HG02610 (cell line): ENCODE data around the gene SIPA1L3.

Experiments used
- ATAC-seq: cut with Tn5 transposase; IDR thresholded peaks from one replicate; pipeline ENCODE4 v1.9.1; 2021; ENCODE audit warnings: mild to moderate bottlenecking, moderate library complexity; ENCODE audit not compliant: unreplicated experiment

Gene SIPA1L3

GRCh38 chr19:38036707-38037611 is 130.0 kb downstream of the SIPA1L3 start:
- ATAC-seq, result no peak

DNA sequence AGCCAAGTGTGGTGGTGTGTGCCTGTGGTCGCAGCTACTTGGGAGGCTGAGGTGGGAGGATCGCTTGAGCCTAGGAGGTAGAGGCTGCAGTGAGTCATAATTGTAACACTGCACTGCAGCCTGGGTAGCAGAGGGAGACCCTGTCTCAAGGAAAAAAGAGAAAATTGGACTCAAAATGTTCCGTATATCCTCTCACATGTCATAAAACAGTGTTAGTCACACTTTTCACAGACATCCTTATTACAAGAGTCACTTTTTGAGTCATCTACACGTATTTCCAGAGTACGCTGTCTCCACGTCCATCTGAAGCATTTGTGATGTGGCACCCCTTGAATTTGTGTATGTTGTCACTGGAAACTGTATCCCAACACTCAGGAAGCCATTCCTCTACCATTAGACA is 133.0 kb downstream of the SIPA1L3 start:
- ATAC-seq, result no peak

DNA sequence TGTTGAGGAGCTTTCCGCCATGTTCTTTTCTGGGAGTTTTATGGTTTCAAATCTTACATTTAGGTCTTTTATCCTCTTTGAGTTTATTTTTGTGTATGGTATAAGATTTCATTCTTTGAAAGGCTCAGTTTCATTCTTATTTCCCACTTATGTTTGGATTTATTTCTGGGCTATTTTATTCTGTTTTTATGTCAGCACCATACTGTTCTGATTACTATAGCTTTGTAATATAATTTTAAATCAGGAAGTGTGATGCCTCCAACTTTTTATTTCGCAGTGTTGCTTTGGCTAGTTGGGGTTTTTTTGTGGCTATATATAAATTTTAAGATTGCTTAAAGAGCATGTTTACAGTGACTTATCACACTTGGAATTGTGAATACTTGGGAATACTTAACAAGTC is 135.1 kb downstream of the SIPA1L3 start:
- no peak for ATAC-seq

GRCh38 chr19:38043649-38044144 is 136.7 kb downstream of the SIPA1L3 start:
- ATAC-seq, result no peak

- no peak for ATAC-seq
Measured at GRCh38 chr19:38044267-38045111, 137.5 kb downstream of the SIPA1L3 start.

GRCh38 chr19:38045554-38046253 is 138.7 kb downstream of the SIPA1L3 start:
- ATAC-seq, result no peak

DNA sequence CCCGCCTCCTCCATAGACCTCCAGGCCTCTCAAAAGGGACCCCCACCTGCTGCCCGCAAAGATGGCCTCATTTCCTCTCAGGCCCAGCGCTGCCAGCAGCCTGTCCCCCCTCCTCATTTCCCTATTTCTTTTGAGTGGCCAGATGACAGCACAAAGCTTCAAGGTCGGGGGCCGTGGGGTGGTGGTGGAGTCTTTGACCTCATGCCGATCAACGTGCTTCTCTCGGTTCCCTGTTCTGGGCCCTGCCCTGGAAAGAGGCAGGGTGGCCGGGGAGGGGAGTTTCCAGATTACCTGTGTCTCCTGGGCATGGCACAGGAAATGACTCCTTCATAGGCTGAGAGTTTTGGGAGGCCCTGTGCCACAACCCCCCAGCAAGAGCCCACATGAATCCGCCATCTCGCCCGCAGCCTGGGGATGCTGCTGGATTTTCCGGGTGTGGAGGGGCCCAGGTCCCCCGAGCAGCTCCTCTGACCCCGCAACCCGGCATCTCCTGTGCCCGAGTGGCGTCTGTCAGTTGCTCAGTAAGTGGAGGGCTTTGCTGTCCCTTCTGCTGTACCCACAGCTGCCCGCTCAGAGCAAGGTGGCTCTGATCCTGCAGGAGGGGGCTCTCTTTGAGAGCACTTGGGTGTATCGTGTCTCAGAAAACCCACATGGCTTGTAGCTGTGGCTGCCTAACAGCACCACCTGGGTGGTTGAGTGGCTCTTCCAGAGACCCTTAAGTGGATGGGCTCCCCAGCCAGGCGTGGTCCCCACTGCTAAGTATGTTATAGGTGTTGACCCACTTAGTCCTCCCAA is 139.4 kb downstream of the SIPA1L3 start:
- ATAC-seq, result no peak

DNA sequence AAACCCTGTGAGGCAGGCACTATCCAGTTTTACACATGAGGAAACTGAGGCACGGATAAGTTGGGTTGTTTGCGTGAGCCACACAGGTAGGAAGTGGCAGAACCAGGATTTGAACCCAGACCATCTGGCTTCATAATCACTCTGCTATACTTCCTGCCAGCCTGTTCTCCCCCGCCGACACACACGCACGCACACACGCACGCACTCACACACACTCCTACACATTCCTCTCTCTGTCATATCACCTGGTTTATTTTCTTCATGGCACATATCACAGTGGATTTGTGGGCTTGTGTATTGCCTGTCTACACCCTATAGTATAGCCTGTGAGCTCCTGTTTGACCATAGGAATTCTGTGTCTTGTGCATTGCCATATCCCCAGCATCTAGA is 140.0 kb downstream of the SIPA1L3 start:
- no peak for ATAC-seq

DNA sequence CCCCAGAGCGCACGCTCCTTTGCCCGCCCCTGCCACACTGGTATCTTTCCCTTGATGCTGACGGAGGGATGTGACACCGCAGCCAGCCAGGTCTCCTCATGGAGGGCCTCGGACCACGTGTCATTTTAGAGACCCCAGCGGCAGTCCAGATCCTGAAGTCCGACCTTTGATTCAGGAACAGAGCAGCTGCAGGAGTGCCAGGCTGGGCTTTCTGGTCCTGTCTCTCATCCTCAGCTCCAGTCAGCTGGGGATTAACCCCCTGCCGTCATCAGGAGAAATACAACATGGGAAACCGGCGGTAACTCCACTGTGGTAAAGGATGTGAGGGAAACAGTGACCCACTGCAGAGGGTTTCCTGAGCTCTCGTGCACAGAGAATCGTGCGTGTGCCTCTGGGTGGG is 140.6 kb downstream of the SIPA1L3 start:
- no peak for ATAC-seq

GRCh38 chr19:38049105-38049649 is 142.2 kb downstream of the SIPA1L3 start:
- ATAC-seq, result peak; percentile 57

DNA sequence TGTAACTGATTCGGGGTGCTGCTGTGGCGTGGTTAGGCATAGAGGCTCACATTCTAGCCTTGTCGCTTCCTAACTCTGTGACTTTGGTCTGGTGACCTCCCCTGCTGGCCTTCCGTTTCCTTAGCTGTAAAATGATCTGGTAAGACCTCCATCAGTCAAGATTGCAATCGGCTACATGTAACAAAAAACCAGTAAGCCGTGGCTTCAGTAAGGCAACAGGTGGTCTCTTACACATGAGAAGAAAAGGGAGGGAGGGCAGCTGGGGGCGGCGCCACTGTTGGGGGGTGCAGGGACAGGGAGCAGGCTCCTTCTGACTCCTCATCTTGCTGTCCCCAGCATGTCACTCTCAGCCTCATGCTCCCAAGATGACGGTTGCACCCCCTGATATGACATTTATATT is 148.0 kb downstream of the SIPA1L3 start:
- ATAC-seq, result no peak

DNA sequence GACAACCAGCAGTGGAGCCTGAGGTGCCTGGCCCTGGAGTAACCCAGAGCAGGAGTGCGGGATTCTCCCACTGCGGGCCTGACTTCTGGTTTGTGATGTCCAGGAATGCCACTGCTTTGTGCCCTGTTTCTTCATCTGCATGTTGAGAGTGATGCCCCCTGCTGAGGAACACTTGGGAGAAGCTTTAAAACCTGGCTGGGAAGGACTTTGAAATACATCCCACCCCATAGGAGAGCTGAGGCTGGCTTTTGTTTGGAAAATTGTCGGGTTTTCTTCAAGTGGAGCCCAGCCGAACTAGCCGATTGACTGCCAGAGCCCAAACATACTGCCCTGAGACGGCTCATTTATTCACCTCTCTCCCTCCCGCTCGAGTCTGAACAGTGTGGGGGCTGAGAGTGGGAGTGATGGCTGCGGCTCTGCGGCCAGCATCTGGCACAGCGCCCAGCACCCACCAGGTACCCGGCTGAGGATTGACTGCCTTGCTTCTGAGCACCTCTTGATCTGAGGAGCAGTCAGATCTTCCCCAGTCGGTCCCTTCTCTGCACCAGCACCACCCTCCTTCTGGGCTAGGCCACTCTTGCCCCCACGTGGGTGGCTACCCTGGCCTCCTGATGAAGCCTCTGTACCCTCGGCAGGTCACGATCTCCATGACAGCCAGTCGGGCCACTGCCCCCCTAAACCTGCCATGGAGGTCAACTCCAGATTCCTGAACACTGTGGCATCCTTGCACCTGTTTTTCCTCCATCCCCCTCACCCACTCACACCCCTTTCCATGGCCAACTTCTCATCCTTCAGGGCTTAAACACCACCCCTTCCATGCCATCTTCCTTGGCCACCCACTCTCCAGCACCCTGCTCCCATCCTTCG is 148.9 kb downstream of the SIPA1L3 start:
- ATAC-seq, result no peak

- no peak for ATAC-seq
Measured at GRCh38 chr19:38056646-38057045, 149.6 kb downstream of the SIPA1L3 start.

DNA sequence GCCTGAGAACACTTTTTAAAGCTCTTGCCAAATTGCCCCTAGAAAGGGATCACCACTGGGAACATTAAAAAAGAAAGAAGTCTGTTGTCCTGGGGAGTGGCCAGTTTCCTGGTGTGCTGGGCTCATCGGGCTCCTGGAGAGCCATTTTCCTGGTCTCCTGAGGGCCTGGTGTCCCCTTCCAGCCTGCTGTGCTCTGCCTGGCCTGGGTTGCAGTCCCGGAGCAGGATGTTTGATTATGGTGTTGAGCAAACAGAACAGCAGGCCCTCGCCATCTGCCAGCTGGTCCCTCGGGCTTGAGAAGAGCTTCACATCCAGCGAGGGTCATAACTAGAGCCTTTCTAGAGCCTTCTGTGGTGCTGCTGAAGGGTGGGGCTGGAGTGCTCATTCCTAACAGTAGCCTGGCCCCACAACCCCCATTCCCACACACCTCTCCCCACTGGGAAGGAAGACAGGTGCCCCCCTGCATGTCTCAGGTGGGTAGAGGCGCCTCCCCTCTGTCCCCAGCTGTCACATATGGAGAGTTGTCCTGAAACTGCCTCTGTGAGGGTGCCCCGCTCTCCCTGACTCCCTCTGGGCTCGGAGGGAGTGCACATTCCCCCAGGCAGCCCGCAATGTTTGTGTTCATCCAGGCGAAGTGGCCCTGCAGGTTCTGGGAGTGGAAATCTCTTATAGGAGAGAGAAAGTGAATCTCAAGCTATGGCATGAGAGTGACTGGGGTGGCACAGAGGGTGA is 151.1 kb downstream of the SIPA1L3 start:
- ATAC-seq, result no peak

- ATAC-seq, result no peak
Measured at GRCh38 chr19:38059897-38060296, 152.9 kb downstream of the SIPA1L3 start.

GRCh38 chr19:38060331-38060730 is 153.3 kb downstream of the SIPA1L3 start:
- ATAC-seq, result no peak

DNA sequence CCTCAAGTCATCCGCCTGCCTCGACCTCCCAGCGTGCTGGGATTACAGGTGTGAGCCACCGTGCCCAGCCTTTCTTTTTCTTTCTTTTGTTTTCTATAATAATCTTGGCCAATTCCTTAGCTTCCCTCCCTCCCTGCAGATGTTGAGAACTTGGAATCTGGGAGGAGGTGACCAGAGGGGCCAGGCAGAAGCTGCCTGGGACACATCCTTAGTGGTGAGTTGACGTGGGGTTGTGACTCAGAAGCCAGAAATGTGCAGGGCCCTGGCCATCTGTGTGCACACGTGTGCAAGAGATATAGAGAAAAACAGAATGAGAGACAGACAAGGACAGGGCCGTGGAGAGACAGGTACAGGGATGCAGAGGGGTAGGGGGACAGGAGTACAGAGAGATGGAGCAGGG is 154.3 kb downstream of the SIPA1L3 start:
- no peak for ATAC-seq

DNA sequence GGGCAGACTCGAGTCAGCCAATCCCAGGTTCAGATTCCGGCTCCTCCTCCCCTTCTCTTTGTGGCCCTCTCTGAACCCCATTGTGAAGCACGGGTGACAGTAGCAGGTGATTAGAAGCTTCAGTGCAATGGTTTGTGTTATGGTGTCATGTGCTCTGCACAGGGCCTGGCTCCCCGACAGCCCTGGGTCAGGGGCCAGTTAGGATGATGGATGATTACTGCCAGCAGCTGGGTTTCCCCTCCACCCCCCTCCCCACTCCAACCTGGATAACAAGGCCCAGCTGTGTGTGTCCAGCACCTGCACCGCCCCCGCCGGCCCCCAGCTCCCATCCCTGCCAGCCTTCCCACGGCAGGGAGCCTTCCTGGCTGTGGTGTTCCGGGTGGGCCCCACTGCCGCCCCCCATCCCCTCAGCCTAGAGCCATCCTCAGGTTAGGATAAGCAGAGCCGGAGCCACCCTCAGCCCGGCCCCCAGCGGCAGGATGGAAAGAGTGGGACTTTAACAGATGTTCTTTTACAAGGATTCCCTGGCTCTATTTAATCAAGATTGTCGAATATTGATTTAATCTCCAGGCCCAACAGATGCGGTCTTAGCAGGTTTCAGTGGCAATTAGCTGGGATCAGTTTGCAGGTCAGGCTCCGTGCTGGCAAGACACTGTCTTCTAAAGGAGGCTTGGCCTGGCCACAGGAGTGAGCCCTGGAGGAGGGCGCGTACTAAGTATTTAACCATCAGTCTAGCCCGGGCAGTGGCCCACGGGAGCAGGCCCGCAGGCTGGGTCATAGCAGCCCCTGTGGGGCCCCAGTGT is 156.2 kb downstream of the SIPA1L3 start:
- no peak for ATAC-seq
